Measurements from ENCODE around the gene LRMDA. TPM values are rescaled to one million over a fixed set of nuclear protein-coding genes. Genes with fewer than 3 reads are reported as not detected.
"Not testable (repeated sequence)": the region's sequence is repeated elsewhere in the genome, so short reads cannot be mapped to it uniquely, and the experiment has no call there.

The LRMDA gene
- total RNA-seq, 1 donor from 2014 or later, result 17.1 TPM

DNA sequence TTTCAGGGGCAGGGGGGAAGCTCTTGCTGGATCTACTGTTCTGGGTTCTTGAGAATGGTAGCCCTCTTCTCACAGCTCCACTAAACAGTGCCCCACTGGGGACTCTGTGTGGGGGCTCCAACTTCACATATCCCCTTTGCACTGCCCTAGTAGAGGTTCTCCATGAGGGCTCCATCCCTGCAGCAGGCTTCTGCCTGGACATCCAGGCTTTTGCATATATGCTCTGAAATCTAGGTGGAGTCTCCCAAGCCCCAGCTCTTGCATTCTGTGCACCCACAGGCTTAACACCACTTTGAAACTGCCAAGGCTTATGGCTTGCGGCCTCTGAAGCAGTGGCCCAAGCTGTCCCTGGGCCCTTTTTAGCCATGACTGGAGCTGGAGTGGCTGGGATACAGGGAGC, 150.7 kb downstream of the LRMDA start:
- no peak for DNase-seq (ENCODE audit: low spot score)

- DNase-seq (ENCODE audit: low spot score), result no peak
These were observed 153.9 kb downstream of the LRMDA start for GRCh38 chr10:75585294-75585693.

DNA sequence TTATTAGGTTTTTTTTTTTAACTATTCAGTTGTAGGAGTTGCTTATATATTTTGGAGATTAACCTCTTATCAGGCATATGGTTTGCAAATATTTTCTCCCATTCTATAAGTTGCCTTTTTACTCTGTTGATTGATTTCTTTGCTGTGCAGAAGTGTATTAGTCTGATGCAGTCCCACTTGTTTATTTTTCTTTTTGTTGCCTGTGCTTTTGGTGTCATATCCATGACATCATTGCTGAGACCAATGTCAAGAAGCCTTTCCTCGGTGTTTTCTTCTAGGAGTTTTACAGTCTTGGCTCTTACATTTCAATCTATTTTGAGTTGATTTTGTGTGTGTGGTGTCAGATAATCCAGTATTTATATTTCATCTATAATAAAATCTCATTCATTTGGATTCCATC, 155.4 kb downstream of the LRMDA start:
- DNase-seq (ENCODE audit: low spot score), result no peak

GRCh38 chr10:75588031-75588430, 156.6 kb downstream of the LRMDA start:
- no peak for DNase-seq (ENCODE audit: low spot score)

GRCh38 chr10:75589895-75590654, 158.7 kb downstream of the LRMDA start:
- no peak for DNase-seq (ENCODE audit: low spot score)

GRCh38 chr10:75592151-75592787, 160.8 kb downstream of the LRMDA start:
- no peak for DNase-seq (ENCODE audit: low spot score)

- no peak for DNase-seq (ENCODE audit: low spot score)
These were observed 161.6 kb downstream of the LRMDA start for GRCh38 chr10:75592791-75593643.

GRCh38 chr10:75593692-75594556, 162.5 kb downstream of the LRMDA start:
- DNase-seq (ENCODE audit: low spot score), result no peak

GRCh38 chr10:75596930-75597620, 165.7 kb downstream of the LRMDA start:
- no peak for DNase-seq (ENCODE audit: low spot score)

DNA sequence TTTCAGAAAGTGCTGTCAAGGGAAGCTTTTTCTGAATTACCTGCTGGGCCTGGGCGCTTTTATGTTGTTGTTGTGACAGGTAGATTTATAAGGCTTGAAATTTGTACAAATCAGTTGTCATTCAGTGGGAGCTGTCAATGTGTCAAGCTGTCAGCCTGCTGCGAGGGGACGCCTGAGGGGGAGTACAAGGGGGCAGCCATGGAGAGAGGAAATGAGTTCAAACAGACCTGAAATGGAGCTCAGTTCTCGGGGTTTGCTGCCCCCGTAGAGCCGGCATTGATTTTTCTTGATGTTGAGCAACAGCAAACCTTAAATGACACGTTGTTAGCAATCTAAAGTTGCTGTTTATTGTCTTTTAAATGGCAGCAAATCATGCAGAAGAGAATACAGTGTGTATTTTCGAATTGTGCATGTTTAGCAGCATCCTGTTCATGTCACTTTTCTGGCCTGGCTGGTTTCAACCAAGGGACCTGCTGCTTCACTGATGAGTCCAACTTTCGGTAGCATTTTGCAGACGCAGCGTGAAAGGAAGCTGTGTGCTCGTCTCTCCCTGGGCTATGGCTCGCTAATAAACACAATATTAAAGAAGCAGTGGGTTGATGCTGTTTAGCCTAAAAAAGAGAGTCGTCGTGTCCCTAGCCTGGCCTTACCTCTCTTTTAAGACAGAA, 166.5 kb downstream of the LRMDA start:
- DNase-seq (ENCODE audit: low spot score), result no peak

GRCh38 chr10:75598998-75599397, 167.6 kb downstream of the LRMDA start:
- DNase-seq (ENCODE audit: low spot score), result no peak

DNA sequence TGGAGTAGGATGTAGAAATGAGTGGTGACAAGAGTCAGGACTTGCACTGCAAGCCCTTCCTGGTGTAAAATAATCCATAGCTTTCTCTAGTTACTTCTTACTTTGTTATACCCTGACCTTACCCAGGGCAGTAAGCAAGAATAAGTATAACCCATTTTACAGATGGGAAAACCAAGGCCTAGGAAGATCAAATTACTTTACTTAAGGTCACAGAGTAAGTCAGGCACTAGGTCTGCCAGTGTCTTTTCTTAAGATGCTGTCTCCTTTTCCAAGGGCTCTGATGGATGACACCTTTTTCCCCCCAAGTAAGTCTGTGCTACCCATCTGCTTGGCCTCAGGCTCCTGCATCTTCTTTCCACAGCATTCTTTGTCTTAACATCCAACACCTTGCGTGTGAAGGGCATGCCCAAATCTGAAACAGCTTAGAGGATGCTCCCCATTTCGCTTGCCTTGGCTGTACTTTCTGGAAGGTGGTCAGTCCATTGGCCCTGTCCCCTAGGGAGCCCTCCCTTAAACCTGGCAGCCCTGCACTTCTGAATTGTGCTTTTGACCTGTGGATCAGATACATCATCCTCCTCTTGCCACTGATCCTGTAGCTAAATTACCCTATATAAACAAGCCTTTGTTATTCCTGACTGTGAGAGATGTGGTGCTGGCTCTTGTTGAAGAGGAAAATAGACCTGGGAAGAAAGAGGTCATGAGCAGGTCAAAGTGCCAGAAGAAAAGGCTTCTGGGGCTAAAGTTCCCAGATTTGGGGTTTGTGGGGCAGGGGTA, 168.6 kb downstream of the LRMDA start:
- no peak for DNase-seq (ENCODE audit: low spot score)

DNA sequence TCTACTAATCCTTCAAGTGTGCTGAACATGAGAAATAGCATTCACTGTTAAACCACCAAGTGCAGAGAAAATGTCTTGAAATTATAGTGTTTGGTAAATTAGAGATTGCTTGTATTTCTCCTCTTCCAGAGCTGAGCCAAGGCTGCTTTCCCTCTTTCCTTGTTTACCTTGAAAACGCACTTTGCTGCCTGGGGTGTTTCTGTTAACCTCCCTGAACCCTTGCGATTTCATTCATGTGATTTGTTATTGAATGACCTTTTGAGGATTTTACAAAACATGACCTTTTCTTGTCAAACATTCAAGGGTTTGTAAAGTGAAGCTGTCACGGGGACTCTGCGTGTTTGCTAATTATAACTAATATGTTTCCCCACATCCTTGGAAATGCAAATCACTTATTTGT, 169.4 kb downstream of the LRMDA start:
- no peak for DNase-seq (ENCODE audit: low spot score)

DNA sequence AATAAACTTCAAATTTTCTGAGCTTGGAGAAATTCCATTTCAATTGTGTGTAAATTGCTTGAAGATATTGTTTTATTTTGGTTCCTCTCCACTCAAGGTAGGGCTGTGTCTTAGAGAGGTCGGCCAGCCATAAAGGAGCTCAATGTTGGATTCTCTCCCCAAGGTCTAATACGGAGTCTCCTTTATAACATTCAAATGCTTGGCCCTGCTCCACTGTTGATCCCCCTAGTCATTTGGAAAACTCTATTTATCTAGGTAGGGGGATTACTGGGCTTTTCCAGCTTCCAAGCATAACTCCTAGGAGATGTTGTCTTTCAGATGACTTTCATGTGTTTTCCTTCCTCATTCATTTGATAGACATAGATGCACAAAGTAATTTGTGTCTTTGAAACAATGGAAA, 170.9 kb downstream of the LRMDA start:
- no peak for DNase-seq (ENCODE audit: low spot score)

DNA sequence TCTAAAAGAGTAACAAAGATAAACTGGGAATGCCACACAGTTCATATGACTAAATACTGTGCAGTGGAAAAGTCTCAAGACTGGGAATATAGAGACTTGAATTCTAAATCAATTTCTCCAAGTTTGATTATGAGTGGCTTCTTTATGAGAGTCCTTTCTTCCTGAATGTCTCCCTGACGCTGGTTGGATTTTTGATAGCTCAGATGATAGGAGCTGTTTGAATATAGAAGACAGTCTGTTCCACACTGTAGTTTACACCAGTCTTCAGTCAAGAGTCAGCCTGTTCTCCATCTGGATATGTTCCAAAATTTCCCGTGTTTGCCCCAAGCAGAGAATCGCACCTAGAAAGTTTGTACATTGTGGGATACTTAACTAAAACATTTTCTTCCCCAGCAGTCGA, 173.7 kb downstream of the LRMDA start:
- no peak for DNase-seq (ENCODE audit: low spot score)

DNA sequence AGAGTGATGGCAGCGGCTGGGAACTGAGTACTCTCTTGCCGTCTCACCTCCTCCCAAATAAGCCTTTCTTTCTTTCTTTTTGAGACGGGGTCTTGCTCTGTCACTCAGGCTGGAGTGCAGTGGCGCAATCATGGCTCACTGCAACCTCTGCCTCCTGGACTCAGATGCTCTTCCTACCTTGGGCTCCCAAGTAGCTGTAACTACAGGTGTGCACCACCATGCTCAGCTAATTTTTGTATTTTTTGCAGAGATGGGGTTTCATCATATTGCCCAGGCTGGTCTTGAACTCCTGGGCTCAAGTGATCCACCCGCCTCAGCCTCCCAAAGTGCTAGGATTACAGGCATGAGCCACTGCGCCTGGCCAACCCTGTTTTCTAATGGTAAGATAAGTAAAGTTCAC, 174.4 kb downstream of the LRMDA start:
- not testable (repeated sequence) for DNase-seq (ENCODE audit: low spot score)

- no peak for DNase-seq (ENCODE audit: low spot score)
These were observed 174.9 kb downstream of the LRMDA start for GRCh38 chr10:75606203-75606779.

DNA sequence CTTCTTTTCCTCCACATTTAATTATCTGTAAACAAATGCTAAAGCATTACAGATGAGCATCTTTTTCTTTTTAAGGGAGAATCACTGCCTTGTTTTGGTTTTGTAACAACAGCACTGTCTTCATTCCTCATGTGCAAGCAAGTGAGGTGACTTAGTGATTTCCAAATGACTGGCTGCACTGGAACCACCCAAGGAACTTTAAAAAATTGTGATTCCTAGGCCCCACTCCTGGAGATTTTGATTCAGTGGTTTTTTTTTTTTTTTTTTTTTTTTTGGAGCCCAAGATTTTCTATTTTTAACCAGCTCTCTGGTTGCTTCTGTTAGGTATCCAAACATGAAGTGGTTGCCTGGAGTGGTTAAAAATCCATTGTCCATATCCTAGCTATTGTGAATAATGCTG, 176.2 kb downstream of the LRMDA start:
- no peak for DNase-seq (ENCODE audit: low spot score)

GRCh38 chr10:75610183-75610582, 178.8 kb downstream of the LRMDA start:
- no peak for DNase-seq (ENCODE audit: low spot score)

Measured in mucosa of gallbladder (tissue), 1 donor.